Measurements from ENCODE around the gene RAB22A. TPM values are rescaled to one million over a fixed set of nuclear protein-coding genes. Genes with fewer than 3 reads are reported as not detected.
"Not testable (repeated sequence)": the region's sequence is repeated elsewhere in the genome, so short reads cannot be mapped to it uniquely, and the experiment has no call there.

RAB22A gene
- total RNA-seq, 1 donor from 2014 or later: 24.2 TPM

GRCh38 chr20:58408603-58409246 is 99.2 kb downstream of the RAB22A start:
- no peak for DNase-seq
- peaks cover 38% of the 10 kb centered on the region for H3K4me1 ChIP-seq
- ATAC-seq: peak; percentile 24
- no peaks in the 10 kb centered on the region for H3K27me3 ChIP-seq
- no peak overlapping the region for H3K4me3 ChIP-seq
- intact Hi-C loops (cut with DNase I): no loop called here
- no peaks in the 10 kb centered on the region for H3K9me3 ChIP-seq
- H3K27ac ChIP-seq: no peak overlapping the region
- TF ChIP-seq CTCF (IDR thresholded peaks at IDR 0.05): no peak
- no peaks in the 10 kb centered on the region for H3K36me3 ChIP-seq

GRCh38 chr20:58414216-58414615 is 104.7 kb downstream of the RAB22A start:
- H3K27me3 ChIP-seq; H3K9me3 ChIP-seq; ATAC-seq; H3K36me3 ChIP-seq; intact Hi-C loops (cut with DNase I); H3K4me3 ChIP-seq; H3K27ac ChIP-seq; DNase-seq: not testable (repeated sequence)
- H3K4me1 ChIP-seq: peaks cover 24% of the 10 kb centered on the region

GRCh38 chr20:58414786-58415185 is 105.3 kb downstream of the RAB22A start:
- H3K27me3 ChIP-seq; H3K9me3 ChIP-seq; DNase-seq; intact Hi-C loops (cut with DNase I); ATAC-seq; H3K4me3 ChIP-seq; H3K27ac ChIP-seq: not testable (repeated sequence)
- H3K36me3 ChIP-seq: peaks cover 14% of the 10 kb centered on the region
- H3K4me1 ChIP-seq: peaks cover 19% of the 10 kb centered on the region

GRCh38 chr20:58416057-58416456 is 106.5 kb downstream of the RAB22A start:
- intact Hi-C loops (cut with DNase I): no loop called here

GRCh38 chr20:58416835-58417234 is 107.3 kb downstream of the RAB22A start:
- Histone ChIP-seq H3K27me3 (no peaks in the 10 kb centered on the region), H3K36me3 (peaks cover 17% of the 10 kb centered on the region), H3K9me3 (no peaks in the 10 kb centered on the region), H3K4me3 (no peak overlapping the region), H3K4me1 (peaks cover 19% of the 10 kb centered on the region), H3K27ac (no peak overlapping the region)
- TF ChIP-seq CTCF (IDR thresholded peaks at IDR 0.05): no peak
- ATAC-seq (no peak), DNase-seq (no peak)
- intact Hi-C loops (cut with DNase I): no loop called here

More at GRCh38 chr20:58416057-58416456, 106.5 kb downstream of the RAB22A start:
- no peak for TF ChIP-seq CTCF (IDR thresholded peaks at IDR 0.05)
- H3K4me3 ChIP-seq: no peak overlapping the region
- DNase-seq (no peak), ATAC-seq (no peak)
- no peaks in the 10 kb centered on the region for H3K9me3 ChIP-seq
- no peak overlapping the region for H3K27ac ChIP-seq
- peaks cover 14% of the 10 kb centered on the region for H3K36me3 ChIP-seq
- peaks cover 19% of the 10 kb centered on the region for H3K4me1 ChIP-seq
- no peaks in the 10 kb centered on the region for H3K27me3 ChIP-seq

Other genes with a start within 250 kb of the RAB22A start
- gene ANKRD60, start 81.1 kb upstream of the RAB22A start, total RNA-seq: not detected
- 47.8 TPM for gene VAPB, start 79.5 kb downstream of the RAB22A start, total RNA-seq
- not detected for gene APCDD1L, start 205.7 kb downstream of the RAB22A start, total RNA-seq

Measured in upper lobe of right lung (tissue), 1 donor.